Astrocyte of the cerebellum (primary cell): ENCODE measurements around the gene LRRC45.

ENCODE experiments used
- DNase-seq: peaks from one replicate; pipeline ENCODE4 v3.0.0-alpha.2; 2011; ENCODE audit warnings: low read depth
- H3K4me3 ChIP-seq: 2 replicates; pipeline ENCODE4 v1.5.1; 2011; ENCODE audit warnings: mild to moderate bottlenecking, low read depth, low read length, moderate library complexity
- CTCF ChIP-seq: IDR thresholded peaks from 2 replicates; pipeline ENCODE4 v1.5.1; 2012; ENCODE audit warnings: low read length, low read depth, moderate library complexity, mild to moderate bottlenecking; ENCODE audit errors: missing control alignments
- in situ Hi-C: cut with HindIII; loops from 2 replicates; pipeline ENCODE4 v1.10.0; 2017; ENCODE audit warnings: low sequenced_read_pairs

LRRC45 gene

GRCh38 chr17:82054351-82055022, 31.4 kb downstream of the LRRC45 start:
- no peak for DNase-seq
- in situ Hi-C loops = no loop called here
- H3K4me3 ChIP-seq = no peak overlapping the region
- TF ChIP-seq CTCF = no peak

- no peak for DNase-seq
- no peak overlapping the region for H3K4me3 ChIP-seq
- in situ Hi-C loops = no loop called here
- no peak for TF ChIP-seq CTCF
Measured at GRCh38 chr17:82055023-82055964, 32.2 kb downstream of the LRRC45 start.

DNA sequence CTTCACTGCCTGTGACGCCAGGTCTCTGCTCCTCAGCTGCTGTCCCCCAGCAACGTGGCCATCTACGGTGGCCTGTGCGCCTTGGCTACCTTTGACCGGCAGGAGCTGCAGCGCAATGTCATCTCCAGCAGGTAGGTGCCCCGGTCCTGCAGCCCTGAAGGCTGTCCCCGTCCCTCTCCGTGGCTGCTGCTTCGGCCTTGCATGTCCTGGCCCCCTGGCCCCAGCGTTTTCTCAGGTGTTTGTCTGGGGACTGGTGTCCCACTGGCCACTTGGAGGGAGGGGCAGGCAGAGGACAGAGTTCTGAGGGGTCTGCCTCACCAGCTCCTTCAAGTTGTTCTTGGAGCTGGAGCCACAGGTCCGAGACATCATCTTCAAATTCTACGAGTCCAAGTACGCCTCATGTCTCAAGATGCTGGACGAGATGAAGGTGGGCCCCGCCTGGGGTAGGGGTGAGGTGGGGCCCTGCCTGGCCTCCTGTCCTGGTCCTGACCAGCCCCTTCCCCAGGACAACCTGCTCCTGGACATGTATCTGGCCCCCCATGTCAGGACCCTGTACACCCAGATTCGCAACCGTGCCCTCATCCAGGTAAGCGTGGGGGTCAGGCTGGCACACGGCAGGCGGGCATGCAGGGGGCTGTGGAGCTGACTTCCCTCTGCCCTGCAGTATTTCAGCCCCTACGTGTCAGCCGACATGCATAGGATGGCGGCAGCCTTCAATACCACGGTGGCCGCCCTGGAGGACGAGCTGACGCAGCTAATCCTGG, 33.0 kb downstream of the LRRC45 start:
- TF ChIP-seq CTCF = no peak
- no peak for DNase-seq
- in situ Hi-C loops = no loop called here
- H3K4me3 ChIP-seq = no peak overlapping the region

GRCh38 chr17:82056729-82057621, 33.9 kb downstream of the LRRC45 start:
- H3K4me3 ChIP-seq = no peak overlapping the region
- in situ Hi-C loops = no loop called here
- DNase-seq = no peak
- TF ChIP-seq CTCF = no peak

DNA sequence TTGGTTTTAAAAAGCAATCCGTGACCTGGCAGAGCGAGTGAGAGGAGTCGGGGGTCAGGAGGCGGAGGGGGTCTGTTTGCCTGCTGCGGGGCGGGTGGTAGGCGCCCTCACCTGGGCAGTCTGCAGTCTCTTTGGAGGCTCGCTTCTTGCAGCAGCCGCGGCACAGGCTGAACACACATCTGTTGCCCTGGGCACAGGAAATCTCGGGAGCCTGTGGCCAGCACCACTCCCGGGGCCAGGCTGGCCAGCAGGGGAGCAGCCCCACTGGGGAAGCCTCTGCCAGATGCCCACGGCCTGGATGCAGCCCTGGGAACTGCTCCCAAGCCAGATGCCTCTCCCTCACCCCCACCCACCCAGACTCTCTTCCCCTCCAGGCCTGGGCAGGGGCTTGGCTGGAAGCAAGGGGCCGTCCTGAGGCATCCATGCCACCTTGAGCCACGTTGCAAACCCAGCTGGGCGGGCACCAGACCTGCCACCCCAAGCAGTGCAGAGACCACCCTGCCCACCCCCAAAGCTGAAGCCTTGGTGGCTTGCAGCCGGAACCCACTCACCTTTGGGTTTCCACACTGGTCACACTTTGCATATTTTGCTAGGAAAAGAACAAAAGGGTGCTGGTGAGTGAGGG, 35.2 kb downstream of the LRRC45 start:
- DNase-seq = no peak
- TF ChIP-seq CTCF = no peak
- in situ Hi-C loops = no loop called here
- no peak overlapping the region for H3K4me3 ChIP-seq
